ENCODE results near the gene FSCN2.

- TF ChIP-seq, protein P1, sequence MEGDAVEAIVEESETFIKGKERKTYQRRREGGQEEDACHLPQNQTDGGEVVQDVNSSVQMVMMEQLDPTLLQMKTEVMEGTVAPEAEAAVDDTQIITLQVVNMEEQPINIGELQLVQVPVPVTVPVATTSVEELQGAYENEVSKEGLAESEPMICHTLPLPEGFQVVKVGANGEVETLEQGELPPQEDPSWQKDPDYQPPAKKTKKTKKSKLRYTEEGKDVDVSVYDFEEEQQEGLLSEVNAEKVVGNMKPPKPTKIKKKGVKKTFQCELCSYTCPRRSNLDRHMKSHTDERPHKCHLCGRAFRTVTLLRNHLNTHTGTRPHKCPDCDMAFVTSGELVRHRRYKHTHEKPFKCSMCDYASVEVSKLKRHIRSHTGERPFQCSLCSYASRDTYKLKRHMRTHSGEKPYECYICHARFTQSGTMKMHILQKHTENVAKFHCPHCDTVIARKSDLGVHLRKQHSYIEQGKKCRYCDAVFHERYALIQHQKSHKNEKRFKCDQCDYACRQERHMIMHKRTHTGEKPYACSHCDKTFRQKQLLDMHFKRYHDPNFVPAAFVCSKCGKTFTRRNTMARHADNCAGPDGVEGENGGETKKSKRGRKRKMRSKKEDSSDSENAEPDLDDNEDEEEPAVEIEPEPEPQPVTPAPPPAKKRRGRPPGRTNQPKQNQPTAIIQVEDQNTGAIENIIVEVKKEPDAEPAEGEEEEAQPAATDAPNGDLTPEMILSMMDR (IDR thresholded peaks at IDR 0.05), result no peak
- no peak for TF ChIP-seq SIN3A (IDR thresholded peaks at IDR 0.05; ENCODE audit: borderline replicate concordance, insufficient read depth, low read depth, low read length)
- peak; percentile 15; the same call in 1 of the 2 replicates for TF ChIP-seq POLR2AphosphoS5 (IDR thresholded peaks at IDR 0.05; ENCODE audit: low read depth, low read length)
- no peak for TF ChIP-seq REST (IDR thresholded peaks at IDR 0.05; ENCODE audit: insufficient read depth in 1 of 2, low read depth in 2 of 2, low read length in 1 of 2)
Observed at GRCh38 chr17:81527591-81528383, at the start of gene FSCN2.

All from Panc1 (cell line).